Panc1 (cell line): ENCODE results near the gene ZNF804A. TPM values are rescaled to one million over a fixed set of nuclear protein-coding genes. Genes with fewer than 3 reads are reported as not detected.
"Not testable (repeated sequence)": the region's sequence is repeated elsewhere in the genome, so short reads cannot be mapped to it uniquely, and the experiment has no call there.

Experiments used
- ATAC-seq: fragments of 200-7000 bp; cut with Tn5 transposase; 2 replicates; pipeline ENCODE4 v1.9.1; 2020; ENCODE audit warnings: mild to moderate bottlenecking, moderate library complexity
- BruUV-seq: library from RNA; stranded (reverse); fragments of 400-500 nt; replicated peaks from 2 replicates; lab custom pipeline; 2021; lab: Mats Ljungman, UMichigan
- CTCF ChIA-PET: fragments of 300-600 bp; sonication (Branson Sonifier 250); formaldehyde crosslinking; loops from one replicate; lab custom pipeline; 2022; ENCODE audit warnings: antibody characterized with exemption; lab: Charles Lee
- POLR2A ChIA-PET: fragments of 300-600 bp; sonication (Branson Sonifier 250); formaldehyde crosslinking; loops from one replicate; lab custom pipeline; 2022; ENCODE audit warnings: antibody characterized with exemption; lab: Charles Lee
- DNase-seq: peaks from one replicate; pipeline ENCODE4 v3.0.0-alpha.2; 2010; ENCODE audit warnings: low read depth, low spot score
- H3K27ac ChIP-seq: 2 replicates; pipeline ENCODE4 v1.5.1; 2011; ENCODE audit warnings: mild to moderate bottlenecking, low read length, inconsistent platforms
- H3K27me3 ChIP-seq: fragments of 200-500 bp; sonication (Bioruptor generic); 2 replicates; pipeline ENCODE4 v1.6.0; 2014; ENCODE audit warnings: low read length, inconsistent platforms; ENCODE audit not compliant: control insufficient read depth, insufficient read depth
- H3K36me3 ChIP-seq: fragments of 200-500 bp; sonication (Bioruptor generic); 2 replicates; pipeline ENCODE4 v1.5.1; 2014; ENCODE audit warnings: inconsistent platforms, mild to moderate bottlenecking, low read length, moderate library complexity; ENCODE audit not compliant: control insufficient read depth, insufficient read depth
- H3K4me1 ChIP-seq: 2 replicates; pipeline ENCODE4 v1.5.1; 2011; ENCODE audit warnings: inconsistent platforms, mild to moderate bottlenecking, low read length, moderate library complexity; ENCODE audit not compliant: control insufficient read depth, insufficient read depth
- H3K4me3 ChIP-seq, 2 experiments: 2 replicates each; pipeline ENCODE4 v1.5.1; 2011 to 2012; ENCODE audit warnings: low read depth in 2 of 2, low read length in 2 of 2, mild to moderate bottlenecking in 2 of 2, inconsistent platforms in 1 of 2, moderate library complexity in 1 of 2
- H3K9me3 ChIP-seq: fragments of 200-500 bp; sonication (Bioruptor generic); 2 replicates; pipeline ENCODE4 v1.5.1; 2014; ENCODE audit warnings: low read depth, mild to moderate bottlenecking, inconsistent platforms, low read length, moderate library complexity; ENCODE audit not compliant: control insufficient read depth, insufficient read depth
- CTCF ChIP-seq: fragments of 450-650 bp; IDR thresholded peaks from 2 replicates; pipeline ENCODE4 v1.5.1; 2017; ENCODE audit warnings: mild to moderate bottlenecking
- POLR2AphosphoS5 ChIP-seq: IDR thresholded peaks from 2 replicates; pipeline ENCODE4 v1.6.1; 2012; ENCODE audit warnings: mild to moderate bottlenecking, low read depth, low read length, moderate library complexity
- REST ChIP-seq, 2 experiments: IDR thresholded peaks; 2 replicates each; pipeline ENCODE4 v1.6.1; 2011 to 2012; ENCODE audit warnings: low read depth in 2 of 2, control low read depth in 1 of 2, low read length in 1 of 2, mild to moderate bottlenecking in 1 of 2, moderate library complexity in 1 of 2; ENCODE audit not compliant: insufficient read depth in 1 of 2
- SIN3A ChIP-seq: IDR thresholded peaks from 2 replicates; pipeline ENCODE4 v1.6.1; 2012; ENCODE audit warnings: low read depth, mild to moderate bottlenecking, low read length, moderate library complexity, borderline replicate concordance; ENCODE audit not compliant: insufficient read depth
- TCF7L2 ChIP-seq: IDR thresholded peaks from 2 replicates; pipeline ENCODE4 v1.6.1; 2011; ENCODE audit warnings: mild to moderate bottlenecking, low read depth, low read length, inconsistent platforms
- in situ Hi-C: cut with HindIII; loops from 2 replicates; pipeline ENCODE4 v1.10.0; 2016; ENCODE audit warnings: low sequenced_read_pairs, low pct_unique_long_range_greater_than_20kb
- intact Hi-C: fragments of 100-400 bp; cut with micrococcal nuclease; formaldehyde crosslinking; loops from one replicate; pipeline ENCODE4 v1.10.0; 2022; ENCODE audit not compliant: unreplicated experiment
- total RNA-seq: library from RNA; stranded (reverse); gene quantifications from one replicate; pipeline ENCODE4 v1.2.1, GENCODE V29; 2021; ENCODE audit not compliant: unreplicated experiment

Gene ZNF804A
- total RNA-seq, 1 experiment from 2014 or later, result 2.2 TPM

GRCh38 chr2:184756885-184757284 is 158.6 kb downstream of the ZNF804A start:
- H3K27me3 ChIP-seq, result no peaks in the 10 kb centered on the region
- no peak overlapping the region for H3K27ac ChIP-seq
- no peaks in the 10 kb centered on the region for H3K4me1 ChIP-seq
- intact Hi-C loops (no loop called here), in situ Hi-C loops (no loop called here)
- TF ChIP-seq TCF7L2, result no peak
- TF ChIP-seq POLR2AphosphoS5, result no peak
- no peak for TF ChIP-seq REST (IDR thresholded peaks at IDR 0.05; ENCODE audit: insufficient read depth in 1 of 2, low read depth in 2 of 2, low read length in 1 of 2)
- TF ChIP-seq CTCF, result no peak
- CTCF ChIA-PET, result no interaction called here
- no peak overlapping the region for H3K4me3 ChIP-seq
- DNase-seq (no peak), ATAC-seq (no peak)
- no TSS peak for BruUV-seq
- no peaks in the 10 kb centered on the region for H3K36me3 ChIP-seq
- no peaks in the 10 kb centered on the region for H3K9me3 ChIP-seq
- POLR2A ChIA-PET, result no interaction called here

- H3K27me3 ChIP-seq, H3K9me3 ChIP-seq, in situ Hi-C loops, DNase-seq, H3K27ac ChIP-seq, BruUV-seq, H3K4me3 ChIP-seq, H3K4me1 ChIP-seq, H3K36me3 ChIP-seq, ATAC-seq, POLR2A ChIA-PET, CTCF ChIA-PET: not testable (repeated sequence)
- intact Hi-C loops, result loop anchor here (10.0 kb wide), 1 partner anchor 75 kb away; no protein-coding TSS in a partner anchor
Observed at GRCh38 chr2:184759557-184760255, 161.4 kb downstream of the ZNF804A start.

- ChIA-PET CTCF (no interaction called here), POLR2A (no interaction called here)
- in situ Hi-C loops, result no loop called here
- no peak for DNase-seq
- no peak for TF ChIP-seq POLR2AphosphoS5
- no peak for TF ChIP-seq SIN3A
- no peak for TF ChIP-seq REST (IDR thresholded peaks at IDR 0.05; ENCODE audit: insufficient read depth in 1 of 2, low read depth in 2 of 2, low read length in 1 of 2)
- no peak for TF ChIP-seq TCF7L2
- TF ChIP-seq CTCF, result no peak
- no peaks in the 10 kb centered on the region for H3K9me3 ChIP-seq
- no peak overlapping the region for H3K4me3 ChIP-seq
- no peaks in the 10 kb centered on the region for H3K36me3 ChIP-seq
- no peak overlapping the region for H3K27ac ChIP-seq
- intact Hi-C loops, result loop anchor here (10.0 kb wide), 1 partner anchor 76 kb away; no protein-coding TSS in a partner anchor
- H3K4me1 ChIP-seq, result no peaks in the 10 kb centered on the region
- no peak for ATAC-seq
- H3K27me3 ChIP-seq, result no peaks in the 10 kb centered on the region
- no TSS peak for BruUV-seq
Observed at GRCh38 chr2:184760931-184761330, 162.6 kb downstream of the ZNF804A start.
